Measurements from ENCODE around the gene SLC35E3. TPM values are rescaled to one million over a fixed set of nuclear protein-coding genes. Genes with fewer than 3 reads are reported as not detected.

Gene SLC35E3
- total and polyA plus RNA-seq, 7 donors: 2.9 to 7.5 (median 4.2) TPM

DNA sequence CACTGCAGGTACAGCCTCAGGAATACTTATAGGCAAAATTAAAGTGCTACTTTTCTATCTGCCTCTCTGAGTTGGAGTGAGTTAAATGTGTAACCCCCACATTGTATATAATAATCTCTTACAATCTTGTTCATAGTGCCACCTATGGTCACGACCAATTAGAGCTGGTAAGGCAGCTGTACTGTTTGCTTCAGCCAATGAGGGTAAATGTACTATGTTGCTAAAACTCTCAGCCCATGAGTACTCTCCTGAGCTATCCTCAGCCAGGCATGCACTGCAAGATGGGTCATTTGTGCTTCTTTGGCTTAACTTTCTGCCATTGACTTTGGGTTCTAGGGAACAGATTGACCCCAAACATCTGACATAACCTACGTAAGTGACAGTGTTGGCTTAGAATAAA, 47.0 kb downstream of the SLC35E3 start:
- Histone ChIP-seq H3K27ac (no peak overlapping the region), H3K4me1 (no peaks in the 10 kb centered on the region), H3K36me3 (ENCODE audit: insufficient read depth in 1 of 2, low read depth in 1 of 2) (no peaks in the 10 kb centered on the region), H3K4me3 (no peak overlapping the region), H3K9me3 (no peaks in the 10 kb centered on the region), H3K27me3 (ENCODE audit: insufficient read depth in 3 of 3, low read length in 2 of 3) (no peaks in the 10 kb centered on the region)
- DNase-seq (no peak), ATAC-seq (no peak)
- intact Hi-C loops (cut with DNase I): no loop called here
- 75 to 80% (median 79%) methylated on average over 2 of the region's 2 CpGs for WGBS, 3 donors
- TF ChIP-seq, protein P1, sequence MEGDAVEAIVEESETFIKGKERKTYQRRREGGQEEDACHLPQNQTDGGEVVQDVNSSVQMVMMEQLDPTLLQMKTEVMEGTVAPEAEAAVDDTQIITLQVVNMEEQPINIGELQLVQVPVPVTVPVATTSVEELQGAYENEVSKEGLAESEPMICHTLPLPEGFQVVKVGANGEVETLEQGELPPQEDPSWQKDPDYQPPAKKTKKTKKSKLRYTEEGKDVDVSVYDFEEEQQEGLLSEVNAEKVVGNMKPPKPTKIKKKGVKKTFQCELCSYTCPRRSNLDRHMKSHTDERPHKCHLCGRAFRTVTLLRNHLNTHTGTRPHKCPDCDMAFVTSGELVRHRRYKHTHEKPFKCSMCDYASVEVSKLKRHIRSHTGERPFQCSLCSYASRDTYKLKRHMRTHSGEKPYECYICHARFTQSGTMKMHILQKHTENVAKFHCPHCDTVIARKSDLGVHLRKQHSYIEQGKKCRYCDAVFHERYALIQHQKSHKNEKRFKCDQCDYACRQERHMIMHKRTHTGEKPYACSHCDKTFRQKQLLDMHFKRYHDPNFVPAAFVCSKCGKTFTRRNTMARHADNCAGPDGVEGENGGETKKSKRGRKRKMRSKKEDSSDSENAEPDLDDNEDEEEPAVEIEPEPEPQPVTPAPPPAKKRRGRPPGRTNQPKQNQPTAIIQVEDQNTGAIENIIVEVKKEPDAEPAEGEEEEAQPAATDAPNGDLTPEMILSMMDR (IDR thresholded peaks at IDR 0.05): no peak

DNA sequence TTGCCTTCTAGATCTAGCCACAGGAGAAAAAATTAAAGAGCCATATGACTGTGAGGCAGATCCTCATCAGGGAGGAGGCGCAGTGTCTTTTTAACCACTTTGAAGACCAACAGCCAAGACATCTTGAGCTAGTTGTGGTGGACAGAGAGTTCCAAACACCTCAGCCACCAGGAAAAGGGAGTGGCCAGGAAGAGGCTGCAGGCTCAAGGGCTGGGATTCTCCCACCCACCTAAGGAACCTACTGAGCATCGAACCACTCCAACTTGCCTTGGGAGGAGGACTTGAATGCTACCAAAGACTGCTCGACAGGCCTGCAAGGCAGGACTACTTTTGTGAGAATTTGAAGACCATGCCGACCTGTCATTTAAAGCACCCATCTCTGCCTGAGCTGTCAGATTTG, 47.5 kb downstream of the SLC35E3 start:
- TF ChIP-seq, protein P1 (IDR thresholded peaks at IDR 0.05): no peak
- 91 to 93% (median 92%) methylated on average over 4 of the region's 4 CpGs for WGBS, 3 donors
- ATAC-seq: no peak

GRCh38 chr12:68793975-68794652, 48.1 kb downstream of the SLC35E3 start:
- Histone ChIP-seq H3K36me3 (ENCODE audit: insufficient read depth in 1 of 2, low read depth in 1 of 2) (no peaks in the 10 kb centered on the region), H3K4me3 (no peak overlapping the region), H3K27me3 (ENCODE audit: insufficient read depth in 3 of 3, low read length in 2 of 3) (no peaks in the 10 kb centered on the region), H3K4me1 (no peaks in the 10 kb centered on the region), H3K27ac (no peak overlapping the region), H3K9me3 (no peaks in the 10 kb centered on the region)
- TF ChIP-seq, protein P1 (IDR thresholded peaks at IDR 0.05): no peak
- DNase-seq: no peak
- WGBS, 3 donors: 60 to 66% (median 64%) methylated on average over 4 of the region's 4 CpGs
- no peak for ATAC-seq
- intact Hi-C loops (cut with DNase I): no loop called here

More for the DNA sequence above, 47.5 kb downstream of the SLC35E3 start:
- intact Hi-C loops (cut with DNase I): no loop called here
- no peaks in the 10 kb centered on the region for H3K36me3 ChIP-seq (ENCODE audit: insufficient read depth in 1 of 2, low read depth in 1 of 2)
- H3K27me3 ChIP-seq (ENCODE audit: insufficient read depth in 3 of 3, low read length in 2 of 3): no peaks in the 10 kb centered on the region
- no peaks in the 10 kb centered on the region for H3K4me1 ChIP-seq
- no peak for DNase-seq
- H3K4me3 ChIP-seq: no peak overlapping the region
- H3K27ac ChIP-seq: no peak overlapping the region
- no peaks in the 10 kb centered on the region for H3K9me3 ChIP-seq

DNA sequence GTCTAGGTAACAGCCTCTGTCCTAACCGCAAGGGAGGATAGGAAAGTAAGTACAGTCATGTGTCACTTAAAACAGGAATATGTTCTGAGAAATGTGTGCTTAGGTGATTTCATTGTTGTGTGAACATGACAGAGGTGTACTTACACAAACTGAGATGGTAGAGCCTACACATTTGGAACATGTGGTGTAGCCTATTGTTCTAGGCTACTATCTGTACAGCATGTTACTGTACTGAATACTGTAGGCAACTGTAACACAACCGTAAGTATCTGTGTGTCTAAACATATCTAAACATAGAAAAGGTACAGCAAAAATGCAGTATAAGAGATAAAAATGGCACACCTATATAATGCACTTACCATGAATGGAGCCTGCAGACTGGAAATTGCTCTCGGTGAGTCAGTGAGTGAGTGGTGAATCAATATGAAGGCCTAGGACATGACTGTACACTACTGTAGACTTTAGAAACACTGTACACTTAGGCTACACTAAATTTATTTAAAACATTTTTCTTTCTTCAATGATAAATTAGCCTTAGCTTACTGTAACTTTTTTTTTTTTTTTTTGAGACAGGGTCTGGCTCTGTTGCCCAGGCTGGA, 48.8 kb downstream of the SLC35E3 start:
- ATAC-seq: no peak
- intact Hi-C loops (cut with DNase I): no loop called here
- H3K27me3 ChIP-seq (ENCODE audit: insufficient read depth in 3 of 3, low read length in 2 of 3): no peaks in the 10 kb centered on the region
- TF ChIP-seq, protein P1 (IDR thresholded peaks at IDR 0.05): no peak
- WGBS, 3 donors: 96 to 98% (median 96%) methylated on average over 3 of the region's 3 CpGs
- H3K27ac ChIP-seq: no peak overlapping the region
- no peaks in the 10 kb centered on the region for H3K36me3 ChIP-seq (ENCODE audit: insufficient read depth in 1 of 2, low read depth in 1 of 2)
- H3K9me3 ChIP-seq: no peaks in the 10 kb centered on the region
- no peak overlapping the region for H3K4me3 ChIP-seq
- H3K4me1 ChIP-seq: no peaks in the 10 kb centered on the region
- no peak for DNase-seq
